GM19193 (cell line): ENCODE results near the gene EHD4.

ENCODE experiments used
- POLR2A ChIP-seq: IDR thresholded peaks from 4 replicates; pipeline ENCODE4 v1.6.1; 2011; ENCODE audit not compliant: insufficient read depth, insufficient read length; ENCODE audit errors: extremely low read depth

Gene EHD4

DNA sequence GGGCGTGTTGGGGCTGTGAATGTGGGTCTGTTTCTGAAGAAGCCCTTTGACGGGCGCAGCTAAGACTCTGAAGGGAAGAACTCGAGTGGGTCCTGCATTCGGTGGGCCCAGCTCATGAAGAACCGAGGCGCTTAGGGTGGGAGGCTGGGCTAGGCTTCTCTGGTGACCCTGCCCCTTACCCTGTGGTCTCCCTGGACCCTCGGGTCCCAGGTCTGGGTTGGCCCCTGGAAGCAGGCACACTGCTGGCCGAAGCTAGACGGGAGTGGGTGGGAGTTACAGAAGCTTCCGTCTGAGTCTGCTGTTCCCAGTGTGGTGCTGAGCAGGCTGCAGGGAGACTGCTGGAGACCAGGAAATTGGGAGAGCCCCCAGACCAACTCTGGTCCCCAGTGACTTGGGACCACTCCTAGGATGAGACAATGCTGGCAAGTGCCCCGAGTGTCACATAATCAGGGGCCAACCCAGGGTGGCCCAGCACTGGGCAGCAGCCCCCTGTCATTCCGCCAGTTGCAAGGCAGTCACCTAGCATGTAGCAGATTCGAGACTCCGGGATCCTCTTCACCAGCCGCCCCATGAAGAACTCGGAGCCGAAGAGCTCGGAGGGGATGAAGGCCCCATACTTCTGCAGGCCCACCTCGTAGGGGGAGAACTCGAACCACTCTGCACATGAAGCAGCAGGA lies 16.7 kb upstream of the EHD4 start:
- no peak for TF ChIP-seq POLR2A

GRCh38 chr15:41987925-41988275 lies 15.5 kb upstream of the EHD4 start:
- no peak for TF ChIP-seq POLR2A

DNA sequence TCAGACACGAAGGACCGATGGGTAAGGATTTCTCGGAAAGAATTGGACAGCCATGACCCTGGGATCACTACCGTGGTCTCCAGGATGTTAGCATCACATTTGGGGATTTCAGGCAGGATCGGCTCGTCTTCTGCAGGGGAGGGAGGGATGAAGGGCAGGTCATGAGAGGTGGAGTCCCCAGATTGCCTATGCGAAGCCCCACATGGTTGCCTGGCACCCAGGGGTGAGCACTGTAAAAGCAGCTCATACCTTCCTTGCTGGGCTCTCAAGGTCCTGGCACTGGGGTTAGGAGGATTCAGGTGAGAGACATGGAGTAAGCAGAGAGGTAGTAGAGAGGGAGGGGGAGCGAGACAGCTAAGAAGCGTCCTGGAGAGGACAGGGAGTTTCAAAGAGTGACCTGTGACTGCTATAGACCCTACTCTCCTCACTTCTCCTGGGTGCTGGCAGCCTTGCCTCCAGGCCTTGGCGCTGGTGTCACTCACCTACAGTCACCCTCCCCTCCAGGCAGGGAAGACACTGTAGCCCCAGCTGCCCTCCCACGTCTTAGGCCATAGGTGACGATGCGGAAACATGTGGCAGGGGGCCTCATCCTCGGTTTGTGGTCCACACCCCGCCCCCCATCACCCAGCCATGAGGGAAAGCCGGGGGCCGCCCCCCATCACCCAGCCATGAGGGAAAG lies 15.0 kb upstream of the EHD4 start:
- TF ChIP-seq POLR2A: no peak

GRCh38 chr15:41985236-41986160 lies 13.1 kb upstream of the EHD4 start:
- TF ChIP-seq POLR2A: no peak

DNA sequence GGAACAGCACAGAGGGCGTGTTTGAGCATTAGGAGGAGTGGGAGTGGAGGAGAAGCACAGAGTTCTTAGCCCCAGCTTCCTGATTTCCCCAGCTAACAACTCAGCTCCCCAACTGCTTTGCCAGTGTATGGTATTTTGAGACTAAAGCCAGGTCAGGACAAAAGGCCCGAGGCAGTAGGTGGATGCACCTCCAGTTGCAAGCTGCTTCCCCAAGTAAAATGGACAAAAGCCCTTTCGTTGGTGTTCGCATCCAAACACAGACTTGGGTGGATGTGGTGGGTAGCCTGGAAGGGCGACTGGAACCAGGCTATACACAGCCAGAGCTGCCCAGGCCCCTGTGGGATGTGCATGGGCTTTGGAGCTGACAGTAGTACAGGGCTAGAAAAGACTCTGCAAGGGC lies 12.3 kb upstream of the EHD4 start:
- no peak for TF ChIP-seq POLR2A

DNA sequence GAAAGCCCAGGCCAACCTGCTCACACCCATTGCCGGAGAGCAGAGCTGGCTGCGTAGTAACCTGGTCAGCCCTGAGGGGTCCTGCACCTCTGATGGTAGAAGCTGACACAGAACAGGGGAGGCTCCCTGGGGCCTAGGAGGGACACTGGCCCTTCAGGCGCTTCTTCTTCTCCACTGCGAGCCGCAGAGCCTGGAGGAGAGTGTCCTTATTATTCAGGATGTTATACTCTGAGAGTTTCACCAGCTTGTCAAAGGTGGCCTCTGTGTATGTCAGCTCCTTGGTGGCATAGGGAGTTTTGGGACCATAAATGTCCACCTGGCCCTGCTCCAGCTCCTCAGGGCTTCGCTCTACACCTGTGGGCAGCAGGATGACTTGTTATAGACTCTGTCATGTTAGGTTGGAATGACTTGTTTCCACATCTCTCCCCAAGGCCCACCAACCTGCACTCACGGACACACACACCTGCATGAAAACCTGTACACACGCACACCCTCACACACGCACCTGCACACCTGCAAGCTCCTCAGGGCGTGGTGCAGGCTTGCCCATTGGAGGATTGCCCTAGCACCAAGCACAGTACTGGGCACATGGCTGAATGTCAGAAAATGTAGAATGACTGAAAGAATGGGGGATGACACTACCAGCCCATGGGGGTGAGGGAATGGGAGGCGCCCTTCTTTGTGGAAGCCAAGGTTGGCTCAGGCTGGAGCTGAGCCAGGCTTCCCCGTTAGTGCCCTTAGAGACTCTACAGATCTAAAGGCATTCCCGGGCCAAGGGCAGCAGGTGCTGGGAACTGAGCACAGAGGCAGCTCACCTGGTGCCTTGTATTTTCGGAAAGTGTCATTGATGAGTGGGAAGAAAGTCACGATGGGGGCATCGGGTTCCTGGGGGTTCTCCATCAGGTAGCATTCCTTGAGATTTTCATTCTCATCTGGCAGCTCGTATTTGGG lies 11.5 kb upstream of the EHD4 start:
- TF ChIP-seq POLR2A: no peak

DNA sequence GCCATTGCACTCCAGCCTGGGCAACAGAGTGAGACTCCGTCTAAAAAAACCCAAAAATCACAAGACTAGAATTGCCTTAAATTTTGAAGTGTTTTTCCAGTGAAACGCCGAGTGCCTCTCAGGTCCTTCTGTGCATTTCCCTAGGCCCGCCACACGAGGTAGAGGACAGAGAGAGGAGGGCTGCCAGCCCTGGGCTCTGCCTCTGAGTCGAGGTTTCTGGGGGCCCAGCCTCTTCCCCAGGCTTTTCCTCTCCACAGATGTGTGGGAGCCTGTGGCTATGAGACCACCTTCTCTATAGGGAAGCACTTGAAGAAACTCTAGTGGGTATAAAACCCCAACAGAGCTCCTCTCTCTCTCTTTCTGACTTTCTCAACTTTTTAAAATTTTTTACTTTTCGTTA lies 10.9 kb upstream of the EHD4 start:
- no peak for TF ChIP-seq POLR2A

DNA sequence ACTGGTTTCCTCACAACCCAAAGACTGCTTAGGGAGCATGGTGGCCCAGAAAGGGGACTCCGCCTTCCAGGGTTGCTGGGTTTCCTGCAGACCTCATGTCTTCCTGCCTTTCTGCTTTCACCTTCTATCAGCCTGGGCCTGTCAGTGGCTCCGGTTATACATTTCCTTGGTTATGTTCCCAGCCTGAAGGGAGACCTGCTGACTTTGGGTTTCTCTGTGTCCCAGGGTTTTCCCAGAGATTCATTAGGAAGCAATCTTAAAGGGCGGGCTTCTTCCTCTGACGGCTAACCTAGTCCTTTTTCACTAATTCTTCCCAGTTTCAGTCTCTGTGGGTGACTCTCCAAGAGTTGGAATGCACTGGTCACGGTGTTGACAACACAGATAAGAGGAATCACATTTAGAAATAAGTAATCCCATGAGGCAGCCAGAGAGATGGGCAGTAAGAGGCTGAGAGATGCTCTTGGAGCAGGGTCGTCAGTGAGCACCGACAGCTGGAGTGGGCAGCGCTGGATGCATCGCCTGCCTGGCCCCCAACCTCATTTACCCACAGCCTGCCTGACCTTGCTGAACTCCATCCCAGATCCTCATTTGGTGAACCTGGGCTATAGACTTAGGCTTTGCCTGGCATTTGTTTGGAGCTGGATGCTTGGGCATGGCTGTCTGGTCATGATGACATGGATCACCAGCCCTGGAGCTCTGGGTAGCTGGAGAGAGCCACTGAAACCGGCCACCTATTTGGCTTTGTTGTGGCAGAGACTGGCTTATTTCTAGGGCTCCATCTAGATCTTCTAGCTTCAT lies 10.0 kb upstream of the EHD4 start:
- TF ChIP-seq POLR2A: no peak

- no peak for TF ChIP-seq POLR2A
These were observed 9.2 kb upstream of the EHD4 start for GRCh38 chr15:41981371-41982132.

GRCh38 chr15:41980654-41981323 lies 8.4 kb upstream of the EHD4 start:
- no peak for TF ChIP-seq POLR2A

- no peak for TF ChIP-seq POLR2A
These were observed 7.3 kb upstream of the EHD4 start for GRCh38 chr15:41979493-41980266.

DNA sequence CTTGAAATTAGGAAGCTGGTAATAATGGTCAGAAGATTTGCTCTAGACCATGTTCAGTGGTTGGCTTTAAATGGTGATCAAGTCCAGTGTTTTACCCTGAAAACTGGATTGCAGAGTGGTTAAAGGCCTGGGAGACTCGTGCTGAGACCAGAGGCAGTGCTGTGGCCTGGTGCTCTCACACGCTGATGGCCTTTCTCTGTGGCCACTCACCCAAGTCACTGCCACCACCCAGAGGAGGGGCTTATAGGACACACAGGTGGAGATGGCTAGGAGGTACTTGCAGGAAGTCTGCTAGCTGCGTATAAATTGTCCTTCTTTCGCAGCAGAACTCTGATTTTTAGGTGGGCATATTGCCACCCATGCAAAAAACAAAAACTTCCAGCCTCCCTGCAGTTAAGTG lies 6.2 kb upstream of the EHD4 start:
- no peak for TF ChIP-seq POLR2A

GRCh38 chr15:41977757-41978383 lies 5.5 kb upstream of the EHD4 start:
- no peak for TF ChIP-seq POLR2A
